Kidney capillary endothelial cell (primary cell): ENCODE results near the gene SPI1.

Experiments
- DNase-seq: peaks from one replicate; pipeline ENCODE4 v3.0.0-alpha.2; 2018; ENCODE audit warnings: low spot score

Gene SPI1

GRCh38 chr11:47388697-47389576 is 10.6 kb upstream of the SPI1 start:
- no peak for DNase-seq

- DNase-seq, result no peak
Measured at GRCh38 chr11:47387944-47388696, 9.8 kb upstream of the SPI1 start.

GRCh38 chr11:47384498-47384897 is 6.2 kb upstream of the SPI1 start:
- DNase-seq, result no peak

GRCh38 chr11:47383071-47383470 is 4.7 kb upstream of the SPI1 start:
- DNase-seq, result no peak

GRCh38 chr11:47380078-47380477 is 1.7 kb upstream of the SPI1 start:
- DNase-seq, result no peak

- no peak for DNase-seq
Measured at GRCh38 chr11:47379317-47379716, 970 bp upstream of the SPI1 start.

GRCh38 chr11:47378836-47379170 is 456 bp upstream of the SPI1 start:
- DNase-seq, result no peak

- DNase-seq, result no peak
Measured at GRCh38 chr11:47377571-47378009, 757 bp downstream of the SPI1 start.

GRCh38 chr11:47376525-47377371 is 1.6 kb downstream of the SPI1 start:
- DNase-seq, result no peak

- DNase-seq, result no peak
Measured at GRCh38 chr11:47376107-47376524, 2.2 kb downstream of the SPI1 start.

GRCh38 chr11:47375546-47376085 is 2.7 kb downstream of the SPI1 start:
- no peak for DNase-seq

GRCh38 chr11:47375020-47375419 is 3.3 kb downstream of the SPI1 start:
- DNase-seq, result no peak

GRCh38 chr11:47374720-47375019 is 3.7 kb downstream of the SPI1 start:
- no peak for DNase-seq

- DNase-seq, result peak; percentile 75
Measured at GRCh38 chr11:47373876-47374719, 4.2 kb downstream of the SPI1 start.

- DNase-seq, result no peak
Measured at GRCh38 chr11:47372422-47372821, 5.9 kb downstream of the SPI1 start.

- DNase-seq, result no peak
Measured at GRCh38 chr11:47369676-47370075, 8.7 kb downstream of the SPI1 start.

GRCh38 chr11:47366020-47366490 is 12.3 kb downstream of the SPI1 start:
- DNase-seq, result no peak

GRCh38 chr11:47361419-47361818 is 16.9 kb downstream of the SPI1 start:
- no peak for DNase-seq

- no peak for DNase-seq
Measured at GRCh38 chr11:47360341-47360740, 18.0 kb downstream of the SPI1 start.

- DNase-seq, result peak; percentile 22
Measured at GRCh38 chr11:47359586-47359985, 18.8 kb downstream of the SPI1 start.

GRCh38 chr11:47359162-47359561 is 19.2 kb downstream of the SPI1 start:
- DNase-seq, result no peak
